Vagina (tissue), 2 donors: ENCODE results near the gene HSPA9. TPM values are rescaled to one million over a fixed set of nuclear protein-coding genes. Genes with fewer than 3 reads are reported as not detected.

Experiments
- DNase-seq, 2 donors: peaks; one replicate each; pipeline ENCODE4 v3.0.0-alpha.2; 2017; ENCODE audit errors: extremely low spot score in 2 of 2
- H3K27ac ChIP-seq: fragments of 200-600 bp; sonication (generic); one replicate; pipeline ENCODE4 v1.5.1; 2019
- H3K27me3 ChIP-seq: fragments of 200-600 bp; sonication (generic); one replicate; pipeline ENCODE4 v1.5.1; 2019
- H3K36me3 ChIP-seq, 2 donors: fragments of 200-600 bp; sonication (generic); one replicate each; pipeline ENCODE4 v1.5.1; 2017 to 2019
- H3K4me1 ChIP-seq: fragments of 200-600 bp; sonication (generic); one replicate; pipeline ENCODE4 v1.5.1; 2019
- H3K4me3 ChIP-seq, 2 donors: fragments of 200-600 bp; sonication (generic); 1 replicate in 1 of 2; 2 replicates in 1 of 2; pipeline ENCODE4 v1.5.1; 2016 to 2019
- H3K9me3 ChIP-seq: fragments of 200-600 bp; sonication (generic); one replicate; pipeline ENCODE4 v1.5.1; 2019
- POLR2A ChIP-seq, 2 donors: fragments of 450-650 bp; IDR thresholded peaks; one replicate each; pipeline ENCODE4 v1.6.1; 2017; ENCODE audit warnings: antibody characterized with exemption in 2 of 2, mild to moderate bottlenecking in 2 of 2, moderate library complexity in 2 of 2
- POLR2AphosphoS5 ChIP-seq, 2 donors: sonication (generic); formaldehyde crosslinking; IDR thresholded peaks; one replicate each; pipeline ENCODE4 v1.9.0; 2017; ENCODE audit warnings: antibody characterized with exemption in 2 of 2, mild to moderate bottlenecking in 2 of 2, low read depth in 1 of 2; ENCODE audit not compliant: insufficient read depth in 1 of 2
- intact Hi-C: fragments of 100-400 bp; cut with DNase I; formaldehyde crosslinking; loops from one replicate; pipeline ENCODE4 v1.15.1; 2023
- total RNA-seq: library from RNA; depleted of rRNA; stranded (reverse); fragments of >200 nt; gene quantifications from one replicate; pipeline ENCODE4 v1.2.3, GENCODE V29; 2016
- TF ChIP-seq, protein P1 (sequence below), 3 experiments: fragments of 450-650 bp in 2 of 3; fragments of 200-600 bp in 1 of 3; sonication (generic) in 1 of 3; IDR thresholded peaks; one replicate each; pipeline ENCODE4 v1.5.1; 2017 to 2019; ENCODE audit warnings: antibody characterized with exemption in 3 of 3, mild to moderate bottlenecking in 2 of 3, moderate library complexity in 2 of 3

HSPA9 gene
- total RNA-seq, 1 donor from 2014 or later, result 156 TPM

GRCh38 chr5:138542180-138542955 is 32.8 kb downstream of the HSPA9 start:
- H3K4me3 ChIP-seq, result peak overlapping the region; percentile 80 to 91
- H3K36me3 ChIP-seq, result no peaks in the 10 kb centered on the region
- no peaks in the 10 kb centered on the region for H3K9me3 ChIP-seq
- peaks cover 67% of the 10 kb centered on the region for H3K4me1 ChIP-seq
- intact Hi-C loops, result loop anchor here (5.0 kb wide), 1 partner anchor 85 kb away; no protein-coding TSS in a partner anchor
- H3K27ac ChIP-seq, result peak overlapping the region; percentile 94
- TF ChIP-seq, protein P1, sequence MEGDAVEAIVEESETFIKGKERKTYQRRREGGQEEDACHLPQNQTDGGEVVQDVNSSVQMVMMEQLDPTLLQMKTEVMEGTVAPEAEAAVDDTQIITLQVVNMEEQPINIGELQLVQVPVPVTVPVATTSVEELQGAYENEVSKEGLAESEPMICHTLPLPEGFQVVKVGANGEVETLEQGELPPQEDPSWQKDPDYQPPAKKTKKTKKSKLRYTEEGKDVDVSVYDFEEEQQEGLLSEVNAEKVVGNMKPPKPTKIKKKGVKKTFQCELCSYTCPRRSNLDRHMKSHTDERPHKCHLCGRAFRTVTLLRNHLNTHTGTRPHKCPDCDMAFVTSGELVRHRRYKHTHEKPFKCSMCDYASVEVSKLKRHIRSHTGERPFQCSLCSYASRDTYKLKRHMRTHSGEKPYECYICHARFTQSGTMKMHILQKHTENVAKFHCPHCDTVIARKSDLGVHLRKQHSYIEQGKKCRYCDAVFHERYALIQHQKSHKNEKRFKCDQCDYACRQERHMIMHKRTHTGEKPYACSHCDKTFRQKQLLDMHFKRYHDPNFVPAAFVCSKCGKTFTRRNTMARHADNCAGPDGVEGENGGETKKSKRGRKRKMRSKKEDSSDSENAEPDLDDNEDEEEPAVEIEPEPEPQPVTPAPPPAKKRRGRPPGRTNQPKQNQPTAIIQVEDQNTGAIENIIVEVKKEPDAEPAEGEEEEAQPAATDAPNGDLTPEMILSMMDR (IDR thresholded peaks at IDR 0.05), result no peak
- TF ChIP-seq POLR2AphosphoS5 (IDR thresholded peaks at IDR 0.05; ENCODE audit: insufficient read depth in 1 of 2, low read depth in 1 of 2) (no peak), POLR2A (IDR thresholded peaks at IDR 0.05) (no peak)
- DNase-seq, result peak in 1 of 2 donors; percentile 88
- H3K27me3 ChIP-seq, result no peaks in the 10 kb centered on the region

DNA sequence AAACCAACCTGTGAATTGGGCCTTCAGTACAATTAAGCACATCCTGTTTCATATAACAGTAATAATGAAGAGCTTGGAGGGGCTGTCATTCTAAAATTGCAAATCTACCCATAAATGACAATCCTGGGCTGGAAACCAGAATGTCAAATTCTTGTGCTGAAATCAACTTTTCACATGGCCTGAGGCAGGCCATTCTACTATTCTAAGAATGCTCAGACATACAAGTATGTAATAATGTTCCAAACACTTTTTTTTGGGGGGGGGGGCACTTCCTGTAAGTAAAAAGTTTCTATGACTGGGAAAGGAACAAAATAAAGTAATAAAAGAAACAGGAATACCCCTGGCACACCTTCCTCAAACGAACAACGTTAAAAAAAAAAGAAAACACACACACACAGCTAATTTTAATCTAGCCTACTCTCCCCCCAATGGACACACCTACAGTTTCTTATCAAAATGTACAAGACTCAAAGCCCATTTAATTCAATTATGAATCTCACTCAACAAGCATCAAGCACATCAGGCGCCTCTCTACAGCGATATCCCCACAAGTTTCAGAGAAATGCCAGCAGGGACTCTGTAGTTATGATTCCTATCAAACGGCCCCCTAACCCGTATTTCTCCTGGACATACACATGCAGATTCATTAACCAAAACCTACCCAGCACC is 33.6 kb downstream of the HSPA9 start:
- intact Hi-C loops, result loop anchor here (5.0 kb wide), 1 partner anchor 84 kb away; no protein-coding TSS in a partner anchor
- TF ChIP-seq, protein P1 (IDR thresholded peaks at IDR 0.05), result no peak
- no peak for TF ChIP-seq POLR2A (IDR thresholded peaks at IDR 0.05)
- TF ChIP-seq POLR2AphosphoS5 (IDR thresholded peaks at IDR 0.05; ENCODE audit: insufficient read depth in 1 of 2, low read depth in 1 of 2), result no peak
- Histone ChIP-seq H3K9me3 (no peaks in the 10 kb centered on the region), H3K36me3 (no peaks in the 10 kb centered on the region), H3K27ac (peak overlapping the region; percentile 94), H3K4me1 (peaks cover 67% of the 10 kb centered on the region), H3K4me3 (peak overlapping the region; percentile 80 to 91), H3K27me3 (no peaks in the 10 kb centered on the region)
- no peak for DNase-seq

DNA sequence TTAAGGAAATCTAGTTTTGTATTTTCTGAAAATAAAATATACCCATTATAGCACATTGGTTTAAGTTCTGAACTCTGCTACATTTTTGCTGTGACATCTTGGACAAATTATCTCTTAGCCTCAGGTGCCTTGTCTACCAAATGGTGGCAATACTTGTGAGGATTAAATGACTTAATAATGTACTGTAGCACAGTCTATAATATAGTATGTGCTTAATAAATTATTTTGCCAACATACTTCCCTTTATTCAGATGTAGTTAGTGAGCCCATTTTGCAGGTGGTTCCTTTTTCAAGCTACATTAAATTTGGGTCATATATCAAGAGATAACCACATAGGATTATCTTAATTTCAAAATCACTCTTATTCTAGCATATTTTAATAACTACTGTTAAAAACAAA is 35.4 kb downstream of the HSPA9 start:
- Histone ChIP-seq H3K27ac (no peak overlapping the region), H3K4me3 (no peak overlapping the region), H3K9me3 (no peaks in the 10 kb centered on the region), H3K4me1 (peaks cover 56% of the 10 kb centered on the region), H3K27me3 (no peaks in the 10 kb centered on the region), H3K36me3 (peaks cover 0 to 3% of the 10 kb centered on the region in 2 donors)
- TF ChIP-seq, protein P1 (IDR thresholded peaks at IDR 0.05), result no peak
- TF ChIP-seq POLR2AphosphoS5 (IDR thresholded peaks at IDR 0.05; ENCODE audit: insufficient read depth in 1 of 2, low read depth in 1 of 2), result no peak
- TF ChIP-seq POLR2A (IDR thresholded peaks at IDR 0.05), result no peak
- no peak for DNase-seq
- intact Hi-C loops, result loop anchor here (5.0 kb wide), 1 partner anchor 82 kb away; no protein-coding TSS in a partner anchor

GRCh38 chr5:138538943-138539627 is 36.1 kb downstream of the HSPA9 start:
- TF ChIP-seq, protein P1 (IDR thresholded peaks at IDR 0.05), result no peak
- TF ChIP-seq POLR2A (IDR thresholded peaks at IDR 0.05) (no peak), POLR2AphosphoS5 (IDR thresholded peaks at IDR 0.05; ENCODE audit: insufficient read depth in 1 of 2, low read depth in 1 of 2) (no peak)
- intact Hi-C loops, result no loop called here
- Histone ChIP-seq H3K27ac (no peak overlapping the region), H3K9me3 (no peaks in the 10 kb centered on the region), H3K4me3 (no peak overlapping the region), H3K27me3 (no peaks in the 10 kb centered on the region), H3K4me1 (peaks cover 55% of the 10 kb centered on the region), H3K36me3 (peaks cover 0 to 3% of the 10 kb centered on the region in 2 donors)
- no peak for DNase-seq
